Breast epithelium (tissue), 4 donors: ENCODE measurements around the gene EME2. TPM values are rescaled to one million over a fixed set of nuclear protein-coding genes. Genes with fewer than 3 reads are reported as not detected.

Experiments
- DNase-seq, 2 donors: peaks; one replicate each; pipeline ENCODE4 v3.0.0-alpha.2; 2019; ENCODE audit warnings: low spot score in 2 of 2
- H3K27ac ChIP-seq, 2 donors: fragments of 200-600 bp; sonication (generic) in 1 of 2; one replicate each; pipeline ENCODE4 v1.5.1; 2016 to 2019; ENCODE audit warnings: mild to moderate bottlenecking in 1 of 2
- H3K27me3 ChIP-seq, 2 donors: fragments of 200-600 bp; sonication (generic) in 1 of 2; one replicate each; pipeline versions ENCODE4 v1.5.1 to v1.6.0; 2017 to 2019; ENCODE audit warnings: control low read depth in 1 of 2, mild to moderate bottlenecking in 1 of 2
- H3K36me3 ChIP-seq: fragments of 200-600 bp; one replicate; pipeline ENCODE4 v1.5.1; 2019
- H3K4me1 ChIP-seq, 2 donors: fragments of 200-600 bp; sonication (generic); one replicate each; pipeline ENCODE4 v1.5.1; 2016 to 2019; ENCODE audit warnings: control low read depth in 1 of 2
- H3K4me3 ChIP-seq, 3 donors: fragments of 200-600 bp; sonication (generic); 1 replicate in 2 of 3; 2 replicates in 1 of 3; pipeline ENCODE4 v1.5.1; 2016 to 2019; ENCODE audit warnings: mild to moderate bottlenecking in 3 of 3, moderate library complexity in 2 of 3
- H3K9me3 ChIP-seq, 2 donors: fragments of 200-600 bp; sonication (generic) in 1 of 2; one replicate each; pipeline ENCODE4 v1.5.1; 2016 to 2019; ENCODE audit warnings: control low read depth in 1 of 2
- POLR2A ChIP-seq: fragments of 450-650 bp; IDR thresholded peaks from one replicate; pipeline ENCODE4 v1.6.1; 2016; ENCODE audit warnings: antibody characterized with exemption, mild to moderate bottlenecking, moderate library complexity
- POLR2AphosphoS5 ChIP-seq, 3 donors: sonication (generic); formaldehyde crosslinking; IDR thresholded peaks; one replicate each; pipeline ENCODE4 v1.6.1; 2017; ENCODE audit warnings: antibody characterized with exemption in 3 of 3
- intact Hi-C: fragments of 100-400 bp; cut with DNase I; formaldehyde crosslinking; loops from one replicate; pipeline ENCODE4 v1.15.1; 2023; ENCODE audit warnings: low total_unique reads
- total RNA-seq, 3 donors: library from RNA; depleted of rRNA; stranded (reverse); fragments of >200 nt; gene quantifications; one replicate each; pipeline ENCODE4 v1.1.0, GENCODE V29; 2016
- TF ChIP-seq, protein P1 (sequence below), 3 donors: fragments of 450-650 bp; IDR thresholded peaks; one replicate each; pipeline ENCODE4 v1.5.1; 2016 to 2017; ENCODE audit warnings: antibody characterized with exemption in 3 of 3, mild to moderate bottlenecking in 3 of 3, moderate library complexity in 3 of 3

Gene EME2
- total RNA-seq, 3 donors from 2014 or later, result 4.6 to 17.4 (median 14.0) TPM

DNA sequence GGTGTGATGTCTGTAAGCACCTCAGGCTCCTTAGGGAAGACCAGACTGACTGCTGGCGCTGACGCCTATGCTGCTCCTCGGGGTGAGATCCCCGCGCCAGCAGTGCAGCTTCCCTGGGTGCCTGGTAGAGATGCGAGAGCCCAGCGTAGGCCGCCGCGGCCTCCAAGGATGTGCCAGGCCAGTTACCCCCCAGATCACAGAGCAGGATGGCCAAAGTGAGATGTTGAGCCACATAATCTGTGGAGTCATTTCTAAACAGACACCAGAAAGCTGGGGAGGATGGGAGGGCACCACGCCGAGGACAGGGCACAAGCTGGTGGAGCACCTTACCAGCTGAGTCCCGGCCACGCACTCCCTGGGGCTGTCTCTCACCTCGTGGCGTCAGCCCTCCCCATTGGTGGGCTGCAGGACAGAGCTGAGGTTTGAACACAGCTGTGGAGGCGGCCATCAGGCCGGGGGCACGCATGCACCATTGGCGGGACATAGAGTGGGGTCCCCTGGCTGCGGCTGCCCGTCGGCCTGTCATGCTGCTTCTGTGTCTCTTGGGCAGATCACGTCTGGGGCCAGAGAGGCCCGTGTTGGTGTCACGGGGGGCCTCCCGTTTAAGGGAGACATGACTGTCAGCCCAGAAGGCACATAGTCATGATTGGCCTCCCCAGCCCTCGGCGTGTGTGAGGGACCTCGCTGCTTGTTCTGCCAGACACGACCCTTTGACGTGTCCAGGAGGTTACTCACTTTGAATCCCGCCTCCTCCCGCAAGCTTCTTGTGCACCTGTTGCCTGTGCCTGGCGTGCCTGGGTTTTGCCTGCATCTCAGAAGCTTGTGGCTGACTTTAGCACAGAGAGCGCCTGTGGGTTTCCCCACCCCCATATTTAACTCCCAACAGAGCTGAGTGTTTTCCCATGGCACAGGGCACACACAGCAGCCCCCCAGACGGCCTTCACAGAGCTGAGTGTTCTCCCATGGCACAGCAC, 44.7 kb upstream of the EME2 start:
- no peak overlapping the region for H3K4me3 ChIP-seq
- no peaks in the 10 kb centered on the region for H3K36me3 ChIP-seq
- H3K9me3 ChIP-seq, result no peaks in the 10 kb centered on the region
- H3K4me1 ChIP-seq, result peaks cover 0 to under 1% of the 10 kb centered on the region in 2 donors
- H3K27me3 ChIP-seq, result no peaks in the 10 kb centered on the region
- intact Hi-C loops, result no loop called here
- no peak for DNase-seq
- TF ChIP-seq POLR2AphosphoS5 (IDR thresholded peaks at IDR 0.05), result no peak
- TF ChIP-seq POLR2A, result no peak
- TF ChIP-seq, protein P1, sequence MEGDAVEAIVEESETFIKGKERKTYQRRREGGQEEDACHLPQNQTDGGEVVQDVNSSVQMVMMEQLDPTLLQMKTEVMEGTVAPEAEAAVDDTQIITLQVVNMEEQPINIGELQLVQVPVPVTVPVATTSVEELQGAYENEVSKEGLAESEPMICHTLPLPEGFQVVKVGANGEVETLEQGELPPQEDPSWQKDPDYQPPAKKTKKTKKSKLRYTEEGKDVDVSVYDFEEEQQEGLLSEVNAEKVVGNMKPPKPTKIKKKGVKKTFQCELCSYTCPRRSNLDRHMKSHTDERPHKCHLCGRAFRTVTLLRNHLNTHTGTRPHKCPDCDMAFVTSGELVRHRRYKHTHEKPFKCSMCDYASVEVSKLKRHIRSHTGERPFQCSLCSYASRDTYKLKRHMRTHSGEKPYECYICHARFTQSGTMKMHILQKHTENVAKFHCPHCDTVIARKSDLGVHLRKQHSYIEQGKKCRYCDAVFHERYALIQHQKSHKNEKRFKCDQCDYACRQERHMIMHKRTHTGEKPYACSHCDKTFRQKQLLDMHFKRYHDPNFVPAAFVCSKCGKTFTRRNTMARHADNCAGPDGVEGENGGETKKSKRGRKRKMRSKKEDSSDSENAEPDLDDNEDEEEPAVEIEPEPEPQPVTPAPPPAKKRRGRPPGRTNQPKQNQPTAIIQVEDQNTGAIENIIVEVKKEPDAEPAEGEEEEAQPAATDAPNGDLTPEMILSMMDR (IDR thresholded peaks at IDR 0.05), result no peak
- no peak overlapping the region for H3K27ac ChIP-seq

DNA sequence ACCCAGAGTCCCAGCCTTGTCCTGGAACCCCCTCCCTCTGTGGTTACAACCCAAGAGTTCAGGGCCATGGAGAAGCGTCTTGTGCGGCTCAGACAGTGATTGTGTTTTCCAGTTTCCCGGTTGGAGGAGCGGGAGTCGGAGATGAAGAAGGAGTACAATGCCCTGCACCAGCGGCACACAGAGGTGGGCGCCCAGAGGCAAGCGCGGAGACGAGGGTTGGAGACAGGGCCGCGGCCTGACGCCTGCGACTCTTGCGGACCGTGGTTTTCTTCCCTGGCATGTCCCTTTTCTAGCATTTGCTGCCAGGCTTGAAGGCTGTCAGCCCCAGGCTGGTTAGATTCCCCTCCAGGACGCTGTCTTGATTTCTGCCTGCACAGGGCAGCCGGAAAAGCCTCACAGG, 43.6 kb upstream of the EME2 start:
- H3K27me3 ChIP-seq, result no peaks in the 10 kb centered on the region
- DNase-seq, result no peak
- H3K4me1 ChIP-seq, result no peaks in the 10 kb centered on the region
- TF ChIP-seq POLR2AphosphoS5 (IDR thresholded peaks at IDR 0.05) (no peak), POLR2A (no peak)
- TF ChIP-seq, protein P1 (IDR thresholded peaks at IDR 0.05), result no peak
- H3K27ac ChIP-seq, result no peak overlapping the region
- no peaks in the 10 kb centered on the region for H3K36me3 ChIP-seq
- H3K9me3 ChIP-seq, result no peaks in the 10 kb centered on the region
- intact Hi-C loops, result no loop called here
- no peak overlapping the region for H3K4me3 ChIP-seq

DNA sequence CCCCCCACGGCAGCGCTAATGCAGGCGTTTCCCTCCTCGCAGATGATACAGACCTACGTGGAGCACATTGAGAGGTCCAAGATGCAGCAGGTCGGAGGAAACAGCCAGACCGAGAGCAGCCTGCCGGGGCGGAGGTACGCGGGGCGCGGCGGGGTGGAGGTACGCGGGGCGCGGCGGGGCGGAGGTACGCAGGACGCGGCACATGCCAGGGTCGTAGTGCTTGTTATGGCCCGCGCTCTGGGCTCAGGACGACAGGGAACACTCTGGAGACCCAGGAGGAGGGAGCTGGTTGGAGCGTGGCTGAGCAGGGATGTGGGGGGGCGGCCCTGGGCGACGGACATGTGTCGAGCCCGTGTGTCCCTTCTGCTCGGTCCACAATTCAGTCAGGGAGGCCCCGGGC, 43.2 kb upstream of the EME2 start:
- Histone ChIP-seq H3K27me3 (no peaks in the 10 kb centered on the region), H3K4me1 (no peaks in the 10 kb centered on the region), H3K36me3 (no peaks in the 10 kb centered on the region), H3K4me3 (no peak overlapping the region), H3K27ac (no peak overlapping the region), H3K9me3 (no peaks in the 10 kb centered on the region)
- no peak for DNase-seq
- TF ChIP-seq POLR2A, result no peak
- TF ChIP-seq POLR2AphosphoS5 (IDR thresholded peaks at IDR 0.05), result no peak
- TF ChIP-seq, protein P1 (IDR thresholded peaks at IDR 0.05), result no peak
- intact Hi-C loops, result no loop called here

DNA sequence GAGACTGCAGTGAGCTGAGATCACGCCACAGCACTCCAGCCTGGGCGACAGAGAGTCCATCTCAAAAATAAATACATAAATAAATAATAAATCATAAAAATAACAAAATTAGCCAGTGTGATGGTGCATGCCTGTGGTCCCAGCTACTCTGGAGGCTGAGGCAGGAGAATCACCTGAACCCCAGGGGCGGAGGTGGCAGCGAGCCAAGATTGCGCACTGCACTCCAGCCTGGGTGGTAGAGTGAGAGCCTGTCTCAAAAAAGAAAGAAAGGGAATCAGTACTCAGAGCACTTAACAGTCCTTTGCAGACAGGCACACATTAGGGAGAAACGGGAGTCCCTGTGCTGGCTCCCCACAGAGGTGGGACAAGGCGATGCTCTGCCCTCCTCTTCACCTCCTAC, 41.5 kb upstream of the EME2 start:
- H3K27ac ChIP-seq, result no peak overlapping the region
- intact Hi-C loops, result no loop called here
- TF ChIP-seq POLR2AphosphoS5 (IDR thresholded peaks at IDR 0.05) (no peak), POLR2A (no peak)
- TF ChIP-seq, protein P1 (IDR thresholded peaks at IDR 0.05), result no peak
- DNase-seq, result no peak
- no peaks in the 10 kb centered on the region for H3K9me3 ChIP-seq
- no peaks in the 10 kb centered on the region for H3K27me3 ChIP-seq
- H3K4me1 ChIP-seq, result no peaks in the 10 kb centered on the region
- no peak overlapping the region for H3K4me3 ChIP-seq
- H3K36me3 ChIP-seq, result no peaks in the 10 kb centered on the region

DNA sequence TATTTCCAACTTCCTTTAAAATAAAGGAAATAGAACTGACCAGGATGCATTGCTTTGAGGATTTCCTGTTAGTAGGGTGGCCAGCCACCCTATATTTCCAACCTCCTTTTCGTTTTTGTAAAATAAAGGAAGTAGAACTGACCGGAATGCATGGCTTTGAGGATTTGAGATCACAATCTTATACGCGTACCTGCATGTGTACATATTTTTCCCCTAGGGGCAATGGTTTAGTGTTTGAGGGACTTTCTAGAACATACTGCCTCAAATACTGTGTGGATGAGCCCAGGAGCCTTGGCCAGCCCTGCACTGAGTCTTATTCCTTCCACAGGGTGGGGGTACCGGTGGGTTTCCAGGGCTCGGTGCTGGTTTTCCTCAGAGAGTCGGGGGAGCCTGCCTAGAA, 41.0 kb upstream of the EME2 start:
- intact Hi-C loops, result no loop called here
- H3K4me3 ChIP-seq, result no peak overlapping the region
- no peak for DNase-seq
- H3K9me3 ChIP-seq, result no peaks in the 10 kb centered on the region
- H3K4me1 ChIP-seq, result no peaks in the 10 kb centered on the region
- TF ChIP-seq POLR2A (no peak), POLR2AphosphoS5 (IDR thresholded peaks at IDR 0.05) (no peak)
- TF ChIP-seq, protein P1 (IDR thresholded peaks at IDR 0.05), result no peak
- no peaks in the 10 kb centered on the region for H3K27me3 ChIP-seq
- no peaks in the 10 kb centered on the region for H3K36me3 ChIP-seq
- no peak overlapping the region for H3K27ac ChIP-seq
